NT2/D1 (cell line): ENCODE results near the gene B4GALT5.

Experiments used
- SUZ12 ChIP-seq: IDR thresholded peaks from 2 replicates; pipeline ENCODE4 v1.6.1; 2011; ENCODE audit not compliant: insufficient read length, insufficient read depth; ENCODE audit errors: extremely low read depth
- YY1 ChIP-seq: IDR thresholded peaks from 2 replicates; pipeline ENCODE4 v1.6.1; 2011; ENCODE audit not compliant: insufficient read length, insufficient read depth
- ZNF274 ChIP-seq: IDR thresholded peaks from 2 replicates; pipeline ENCODE4 v1.6.1; 2011; ENCODE audit warnings: mild to moderate bottlenecking, low read depth, low read length

DNA sequence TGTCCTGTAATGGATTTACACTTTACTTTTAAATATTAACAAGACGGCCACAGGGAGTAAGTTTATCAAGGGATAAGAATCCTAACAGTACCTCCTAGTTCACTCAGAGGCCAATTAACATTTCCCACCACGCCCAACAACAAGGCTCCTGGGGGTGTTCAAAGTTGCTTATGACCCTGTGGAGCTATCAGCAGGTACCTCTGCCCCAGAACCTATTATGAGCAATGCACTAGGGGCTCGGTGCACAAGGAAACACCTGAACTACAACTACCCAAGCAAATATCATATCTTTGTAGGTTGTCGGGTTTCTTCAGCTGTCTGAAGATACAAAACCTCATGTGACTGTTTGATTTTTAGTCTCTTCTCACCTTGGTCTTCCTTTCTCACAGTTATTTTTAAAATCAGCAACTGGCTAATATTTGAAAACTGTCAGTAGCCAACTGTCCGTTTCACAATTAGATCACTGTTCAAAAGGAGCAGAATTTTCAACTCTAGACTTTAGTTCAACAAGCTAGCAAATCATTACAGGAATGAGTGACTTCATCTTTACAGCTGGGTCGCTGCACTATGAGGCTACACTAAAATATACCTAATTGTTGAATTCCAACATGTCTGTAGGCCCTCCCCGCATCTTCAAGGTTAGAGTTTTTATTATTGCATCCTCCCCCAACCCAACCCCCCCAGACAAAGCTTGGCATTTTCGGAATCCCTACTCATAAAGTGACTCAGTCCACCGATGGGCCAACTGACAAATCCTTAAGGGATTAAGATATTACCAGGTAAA, 38.1 kb downstream of the B4GALT5 start:
- TF ChIP-seq YY1, result no peak
- no peak for TF ChIP-seq ZNF274
- TF ChIP-seq SUZ12, result no peak
